NCI-H524 treated with DMSO at 0.1 percent for 48 hours (cell line): ENCODE data around the gene MATN1.

Experiments used
- DNase-seq: peaks from one replicate; lab custom pipeline; 2025; lab: John Stamatoyannopoulos, UW

The MATN1 gene

DNA sequence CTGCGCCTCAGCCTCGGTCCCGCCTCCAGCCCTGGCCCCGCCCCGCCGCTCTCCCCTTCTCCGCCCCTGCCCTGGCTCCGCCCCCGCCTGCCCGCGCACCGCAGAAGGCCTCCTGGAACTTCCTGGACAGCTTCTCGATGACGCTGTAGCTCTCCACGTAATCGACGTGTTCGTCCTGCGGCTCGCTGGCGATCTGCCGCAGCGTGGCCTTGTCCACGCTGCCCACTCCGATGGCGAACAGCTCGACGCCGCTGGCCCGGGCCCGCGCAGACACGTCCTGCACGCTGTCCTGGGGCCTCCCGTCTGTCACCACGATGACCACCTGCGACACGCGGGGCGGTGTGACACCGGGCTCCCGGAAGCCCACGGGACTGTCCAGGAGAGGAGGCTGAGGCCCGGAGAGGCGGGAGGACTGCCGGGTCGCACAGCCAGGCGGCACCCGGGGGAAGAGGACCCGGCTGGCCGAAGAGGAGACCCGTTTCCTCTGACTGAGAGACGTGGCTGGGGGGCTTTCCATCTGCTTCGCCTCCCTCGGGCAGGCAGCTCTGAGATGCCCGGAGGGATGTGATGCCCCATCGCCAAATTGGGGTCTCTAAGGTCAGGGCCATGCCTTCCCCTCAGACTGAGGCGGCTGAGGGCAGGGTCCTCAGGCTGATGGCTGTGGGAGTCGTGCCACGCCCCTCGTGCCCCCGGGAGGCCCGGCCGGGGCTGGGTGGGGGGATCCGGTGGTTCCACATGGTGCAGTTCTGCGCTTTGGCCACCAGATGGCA is 4.6 kb downstream of the MATN1 start:
- DNase-seq, result no peak

DNA sequence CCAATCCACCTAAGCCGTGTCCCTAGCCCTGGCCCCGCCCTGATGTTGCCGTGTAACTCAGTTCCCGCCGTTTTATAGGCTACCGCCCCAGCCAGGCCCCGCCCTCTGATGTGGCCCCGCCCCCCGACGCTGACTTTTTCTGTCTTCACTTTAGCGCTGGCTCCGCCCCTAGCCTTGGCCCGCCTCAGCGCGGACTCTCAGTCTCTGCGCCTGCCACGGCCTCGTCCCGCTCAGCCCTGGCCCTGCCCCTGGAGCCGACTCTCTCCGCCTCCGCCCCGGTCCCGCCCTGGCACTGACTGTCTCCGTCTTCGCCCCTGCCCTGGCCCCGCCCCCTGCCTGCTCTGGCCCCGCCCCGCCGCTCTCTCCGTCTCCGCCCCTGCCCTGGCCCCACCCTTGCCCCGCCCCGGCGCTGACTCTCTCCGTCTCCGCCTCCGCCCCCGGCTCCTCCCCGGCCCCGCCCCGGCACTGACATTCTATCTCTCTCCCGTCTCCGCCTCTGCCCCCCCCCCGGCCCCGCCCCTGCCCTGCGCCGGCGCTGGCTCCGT is 5.2 kb downstream of the MATN1 start:
- DNase-seq, result peak; percentile 83

DNA sequence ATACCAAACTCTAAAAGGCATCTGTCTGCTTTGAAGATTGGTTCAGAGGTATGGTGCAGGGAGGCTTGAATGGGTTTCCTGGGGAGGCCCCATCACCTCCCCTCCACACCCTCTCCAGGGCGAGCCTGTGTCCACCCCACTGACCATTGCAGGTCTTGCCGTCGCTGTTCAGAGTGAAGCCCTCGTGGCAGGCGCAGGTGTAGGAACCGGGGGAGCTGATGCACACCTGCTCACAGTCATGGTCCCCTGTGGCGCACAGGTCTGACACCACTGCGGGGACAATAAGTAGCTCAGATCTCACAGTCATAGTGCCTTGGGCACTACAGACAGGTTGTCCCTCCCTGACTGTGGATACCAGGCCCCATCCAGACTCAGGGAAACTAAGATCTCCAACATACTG is 6.7 kb downstream of the MATN1 start:
- no peak for DNase-seq

DNA sequence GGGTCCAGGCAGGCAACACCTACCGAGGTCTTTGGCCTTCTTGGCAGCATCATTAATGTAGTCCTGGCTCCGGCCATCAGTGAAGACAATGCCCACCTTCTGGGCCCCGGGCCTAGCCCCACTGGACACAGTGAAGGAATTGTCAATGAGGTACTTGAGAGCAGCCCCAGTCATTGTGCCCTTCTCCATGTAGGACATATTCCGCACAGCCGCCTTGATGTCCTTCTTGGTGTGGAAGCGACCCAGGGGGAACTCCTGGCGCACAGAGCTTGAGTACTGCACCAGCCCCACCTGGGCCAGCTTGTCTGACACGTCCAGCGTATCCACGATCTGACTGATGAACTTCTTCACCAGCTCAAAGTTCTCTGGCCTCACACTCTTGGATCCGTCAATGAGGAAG is 7.5 kb downstream of the MATN1 start:
- DNase-seq, result no peak

DNA sequence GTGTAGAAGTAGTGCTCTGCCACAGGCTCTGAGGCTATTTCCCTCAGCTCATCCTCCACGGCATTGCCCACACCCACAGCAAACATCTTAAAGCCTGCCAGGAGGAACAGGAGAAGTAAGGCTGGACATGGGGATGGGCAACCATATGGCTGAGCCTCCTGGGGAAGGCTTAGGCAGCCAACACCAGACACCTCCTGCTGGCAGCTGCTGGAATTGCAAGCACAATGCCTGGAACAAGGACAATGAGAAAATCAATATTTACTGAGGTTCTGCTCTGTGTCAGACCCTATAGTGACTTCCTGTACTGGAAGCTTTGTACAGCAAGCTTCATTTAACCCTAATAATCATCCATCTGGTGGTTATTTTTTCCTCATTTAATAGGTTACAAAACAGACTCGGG is 8.2 kb downstream of the MATN1 start:
- no peak for DNase-seq

DNA sequence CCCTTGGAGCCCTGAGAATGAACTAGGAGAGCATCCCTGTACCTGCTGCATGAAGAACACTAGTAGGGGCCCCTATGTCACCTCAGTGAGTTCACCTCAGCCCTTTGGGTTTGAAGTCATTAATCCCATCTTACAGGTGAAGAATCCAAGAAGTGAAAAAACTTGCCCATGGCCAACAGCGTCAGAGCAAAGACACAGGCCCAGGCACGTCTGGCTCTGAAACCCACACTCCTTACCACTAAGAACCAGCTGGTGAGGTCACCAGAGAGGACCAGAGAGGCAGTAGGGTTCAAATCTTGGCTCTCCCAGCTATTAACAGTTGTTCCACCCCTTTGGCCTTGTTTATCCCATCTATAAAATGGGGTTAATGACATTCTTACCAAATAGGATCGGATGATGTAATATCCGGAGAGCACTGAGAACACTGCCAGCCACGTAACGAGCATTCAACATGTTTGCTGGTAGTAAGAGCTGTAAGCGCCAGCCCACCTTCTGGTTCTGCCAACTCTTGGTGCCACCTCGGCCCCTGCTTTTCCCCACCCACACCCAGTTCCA is 8.8 kb downstream of the MATN1 start:
- no peak for DNase-seq

DNA sequence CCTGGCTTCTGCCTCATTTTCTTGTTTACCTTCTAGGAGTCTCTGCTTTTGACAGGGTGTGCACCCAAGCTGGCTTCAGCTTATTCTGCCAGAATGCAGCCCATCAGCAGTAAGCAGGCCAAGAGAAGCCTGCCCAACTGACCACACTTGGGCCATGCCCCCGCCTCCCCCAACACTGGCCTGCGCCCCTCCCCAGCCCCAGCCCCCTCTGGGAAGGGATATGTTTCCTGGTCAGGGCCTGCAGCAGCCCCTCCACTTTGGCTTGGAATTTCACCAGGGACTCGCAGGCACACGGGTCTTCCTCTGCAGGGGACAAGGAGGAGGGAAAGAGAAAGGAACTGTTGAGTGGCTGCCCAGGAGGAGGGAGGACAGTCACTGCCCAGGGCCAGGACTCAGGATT is 9.4 kb downstream of the MATN1 start:
- DNase-seq, result no peak

DNA sequence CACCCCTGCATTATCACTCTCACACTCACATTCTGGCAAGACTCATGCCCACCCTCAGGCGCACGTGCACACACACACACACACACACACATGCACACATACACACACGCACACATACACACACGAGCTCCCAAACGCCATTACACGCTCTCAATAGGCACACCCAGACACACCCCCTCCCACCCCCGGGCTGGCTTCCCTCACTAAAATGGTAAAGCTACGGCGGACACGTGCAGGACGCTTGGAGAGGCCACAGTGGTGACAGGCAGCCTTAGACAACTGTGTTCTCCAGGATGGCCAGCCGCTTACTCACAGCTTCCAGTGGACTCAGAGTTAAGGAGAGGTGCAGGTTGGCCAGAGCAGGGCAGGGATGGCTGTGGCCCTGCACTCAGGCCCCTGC is 10.1 kb downstream of the MATN1 start:
- DNase-seq, result no peak

DNA sequence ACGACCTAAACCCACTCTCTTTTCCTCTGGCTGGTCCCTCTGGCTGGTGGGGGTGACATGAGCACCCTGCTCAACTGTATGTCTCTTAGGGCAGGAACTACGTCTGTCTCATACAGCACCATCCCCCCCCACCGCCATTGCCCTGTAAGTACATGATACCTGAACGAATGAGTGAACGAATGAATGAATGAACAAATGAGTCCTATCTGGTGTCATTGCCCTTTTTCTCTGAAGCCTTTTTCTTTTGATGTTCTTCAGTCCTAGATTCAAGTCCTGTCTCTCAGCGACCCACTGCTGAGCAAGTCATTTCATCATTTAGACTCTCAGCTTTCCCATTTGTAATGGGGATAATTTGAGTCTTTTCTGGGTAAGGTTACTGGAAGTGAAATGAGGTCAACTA is 10.8 kb downstream of the MATN1 start:
- no peak for DNase-seq

DNA sequence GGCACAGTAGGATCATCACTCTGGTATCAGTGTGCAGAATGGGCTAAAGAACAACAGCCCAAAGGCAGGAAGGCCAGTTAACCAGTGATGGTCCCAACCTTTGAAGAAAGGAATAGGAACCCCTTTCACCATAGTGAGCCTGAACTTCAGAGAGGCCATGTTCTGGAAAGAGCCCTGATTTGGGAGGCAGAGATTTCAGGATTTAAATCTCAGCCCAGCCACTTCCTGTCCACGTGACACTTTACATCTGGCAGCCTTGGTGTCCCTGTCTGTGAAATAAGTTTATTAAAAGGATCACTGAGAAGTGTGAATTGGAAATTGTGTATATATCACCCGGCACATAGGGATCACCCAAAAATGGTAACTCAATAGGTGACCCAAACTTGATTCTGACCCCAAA is 13.0 kb downstream of the MATN1 start:
- DNase-seq, result no peak

DNA sequence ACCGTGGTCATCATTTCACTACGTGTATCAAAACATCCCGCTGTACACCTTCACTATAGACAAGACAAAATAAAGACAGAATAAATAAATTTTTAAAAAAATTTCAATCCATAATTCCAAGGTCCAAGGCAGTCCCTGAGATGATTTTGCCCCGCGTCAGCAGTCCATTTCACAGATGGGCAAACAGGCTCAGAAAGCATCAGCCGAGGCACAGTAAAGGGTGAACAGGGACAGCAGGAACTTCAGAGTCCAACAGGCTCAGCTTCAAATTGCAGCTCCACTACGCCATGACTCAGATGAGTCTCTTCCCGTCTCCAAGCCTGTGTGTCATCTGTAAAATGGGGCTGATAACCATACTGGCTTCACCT is 15.0 kb downstream of the MATN1 start:
- DNase-seq, result no peak

DNA sequence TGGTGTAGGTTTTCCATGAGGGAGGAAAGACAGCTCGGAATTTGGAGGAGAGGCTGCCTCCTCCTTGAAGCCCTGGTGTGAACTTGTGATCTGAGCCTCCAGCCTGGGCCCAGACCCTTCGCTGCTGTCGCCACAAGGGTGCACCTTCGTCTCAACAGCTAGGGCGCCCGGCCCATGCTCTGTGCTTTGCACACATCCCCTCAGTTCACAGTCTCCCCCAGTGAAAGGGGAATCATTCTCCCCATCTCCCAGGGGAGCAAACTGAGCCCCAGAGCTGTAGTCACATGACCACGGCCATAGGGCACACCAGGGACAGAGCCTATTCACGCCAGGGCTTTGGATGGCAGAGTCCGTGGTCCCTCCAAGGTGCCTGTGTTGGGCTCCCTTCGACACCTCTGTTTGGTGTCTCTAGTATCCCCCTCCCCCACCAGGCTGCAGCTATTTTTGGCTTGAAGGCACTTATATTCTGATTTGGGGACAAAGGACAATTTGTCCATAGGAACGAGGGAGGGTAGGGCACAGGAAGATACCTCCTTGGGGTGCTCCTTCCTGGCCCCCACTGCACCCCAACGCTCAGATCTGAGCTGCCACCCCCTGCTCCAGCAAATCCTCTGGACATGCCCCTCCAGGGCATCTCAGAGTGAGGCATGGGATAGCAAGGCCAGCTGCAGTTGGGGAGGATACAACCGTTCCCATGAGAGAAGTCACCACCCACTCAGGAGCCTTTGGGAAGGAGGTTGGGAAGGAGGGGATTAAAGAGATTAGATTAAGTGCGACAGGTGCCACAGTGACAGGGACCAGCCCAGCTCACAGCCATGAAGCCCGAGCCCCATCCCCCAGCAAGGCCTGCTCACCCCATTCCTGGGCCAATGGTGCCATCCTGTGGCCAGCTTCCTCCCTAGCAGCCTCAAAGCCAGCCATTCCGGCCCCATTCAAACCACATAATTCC is 15.7 kb downstream of the MATN1 start:
- DNase-seq, result peak; percentile 83

DNA sequence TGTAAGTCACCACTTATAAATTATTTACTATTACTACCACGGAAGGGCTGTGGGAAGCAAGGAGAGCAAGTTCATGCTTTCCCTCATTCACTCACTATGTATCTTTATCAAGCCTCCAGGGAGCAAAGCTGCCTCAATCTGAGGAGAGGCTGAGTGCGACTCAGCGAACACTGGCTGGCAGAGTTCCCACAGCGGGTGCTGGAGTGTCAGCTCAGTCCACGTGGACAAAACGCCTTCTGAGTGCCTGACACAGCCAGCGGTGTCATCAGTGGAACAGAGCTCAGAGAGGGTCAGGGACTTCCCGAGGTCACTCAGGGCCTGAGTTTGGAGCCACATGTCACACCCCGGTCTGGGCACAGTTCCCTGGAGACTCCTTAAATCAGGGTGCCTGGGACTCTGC is 16.9 kb downstream of the MATN1 start:
- peak; percentile 17 for DNase-seq

DNA sequence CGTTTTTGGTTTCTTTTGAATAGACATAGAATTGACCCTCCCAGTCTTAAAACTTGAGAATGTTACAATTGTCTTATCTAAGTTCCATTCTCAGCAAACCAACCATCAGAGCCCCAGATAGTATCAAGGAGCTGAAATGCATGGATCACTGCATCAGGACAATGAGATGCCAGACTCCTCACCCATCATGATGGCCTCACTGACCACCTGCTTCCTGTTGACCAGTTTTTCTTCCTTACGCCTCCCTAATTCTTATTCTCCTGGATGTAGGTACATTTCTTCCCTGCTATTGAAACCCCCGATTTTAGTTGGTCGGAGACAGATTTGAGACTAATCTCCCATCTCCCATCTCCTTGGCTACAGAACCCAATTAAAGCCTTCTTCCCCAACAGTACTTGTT is 17.7 kb downstream of the MATN1 start:
- DNase-seq, result no peak

DNA sequence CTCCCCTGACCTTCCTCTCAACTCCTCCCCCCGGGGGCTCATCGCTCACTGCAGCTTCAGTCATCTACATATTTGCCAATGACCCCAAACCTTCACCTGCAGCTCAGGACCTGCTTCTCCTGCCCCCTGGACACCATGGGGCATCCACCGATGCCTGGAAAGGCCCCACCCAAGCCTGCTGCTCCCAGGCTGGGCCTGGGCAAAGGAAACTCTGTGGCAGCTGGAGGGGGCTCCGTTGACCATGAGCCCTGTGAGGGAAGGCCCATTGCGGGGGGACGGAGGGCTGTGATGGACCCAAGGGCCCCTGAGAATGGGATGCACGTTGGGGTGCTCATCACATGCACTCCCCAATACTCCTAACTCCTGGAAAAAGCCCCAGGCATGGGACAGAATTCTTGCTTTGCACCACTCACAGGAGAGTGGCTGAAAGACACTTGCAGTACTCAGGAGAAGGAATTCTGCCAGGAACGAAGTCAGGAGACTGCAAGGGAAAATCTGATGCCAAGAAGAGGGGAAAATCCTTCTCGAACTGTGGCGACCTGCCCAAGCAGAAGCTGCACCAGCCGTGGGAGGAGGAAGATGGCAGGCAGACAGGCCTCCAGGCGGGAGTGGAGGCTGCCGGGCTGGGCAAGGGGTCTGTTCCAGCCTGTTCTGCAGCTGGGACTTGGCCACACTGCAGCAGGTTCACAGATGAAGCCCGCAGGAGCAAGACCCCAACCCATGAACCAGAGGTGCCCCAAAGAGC is 18.4 kb downstream of the MATN1 start:
- DNase-seq, result no peak

DNA sequence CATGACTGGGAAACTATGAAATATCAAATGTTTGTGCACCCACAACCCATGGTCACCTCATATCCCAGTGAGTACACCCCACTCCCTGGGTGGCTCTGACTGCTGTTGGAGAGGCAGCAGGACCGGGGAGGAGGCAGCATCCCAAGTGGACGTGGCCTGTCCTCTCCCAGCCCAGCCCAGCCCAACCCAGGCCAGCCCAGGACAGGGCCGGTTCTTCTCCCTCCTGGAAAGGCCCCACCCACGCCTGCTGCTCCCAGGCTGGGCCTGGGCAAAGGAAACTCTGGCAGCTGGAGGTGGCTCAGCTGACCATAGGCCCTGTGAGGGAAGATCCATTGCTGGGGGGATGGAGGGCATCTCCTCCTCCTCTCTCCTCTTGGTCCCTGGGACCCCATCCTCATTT is 19.1 kb downstream of the MATN1 start:
- DNase-seq, result no peak

DNA sequence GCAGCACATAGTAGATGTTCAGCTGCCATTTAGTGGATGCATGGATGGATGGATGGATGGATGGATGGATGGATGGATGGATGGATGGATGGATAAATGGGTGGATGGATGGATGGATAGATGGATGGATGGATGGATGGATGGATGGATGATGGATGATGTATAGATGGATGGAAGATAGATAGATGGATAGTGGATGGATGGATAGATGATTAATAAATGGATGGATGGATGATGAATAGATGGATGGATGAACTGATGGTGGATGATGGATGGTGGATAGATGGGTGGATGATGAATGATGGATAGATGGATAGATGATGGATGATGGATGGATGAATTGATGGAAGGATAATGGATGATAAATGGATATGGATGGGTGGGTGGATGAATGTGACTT is 20.6 kb downstream of the MATN1 start:
- DNase-seq, result no peak

DNA sequence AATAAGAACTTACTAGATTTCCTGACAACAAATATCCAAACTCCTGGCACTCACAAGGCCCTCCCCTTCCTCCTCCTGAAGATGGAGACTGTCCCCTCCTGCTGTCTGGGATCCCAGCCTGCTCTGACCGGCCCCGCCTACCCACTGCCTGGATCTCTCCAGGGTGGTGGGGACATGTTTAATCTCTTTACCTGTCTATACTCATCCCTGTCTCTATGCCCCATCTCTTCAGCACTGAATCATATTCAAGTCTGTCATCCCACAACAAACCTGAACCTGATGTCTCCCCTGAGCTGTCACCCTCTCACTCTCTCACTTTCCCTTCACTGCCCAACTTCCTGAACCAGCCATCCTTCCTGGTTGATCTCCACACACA is 22.1 kb downstream of the MATN1 start:
- no peak for DNase-seq

DNA sequence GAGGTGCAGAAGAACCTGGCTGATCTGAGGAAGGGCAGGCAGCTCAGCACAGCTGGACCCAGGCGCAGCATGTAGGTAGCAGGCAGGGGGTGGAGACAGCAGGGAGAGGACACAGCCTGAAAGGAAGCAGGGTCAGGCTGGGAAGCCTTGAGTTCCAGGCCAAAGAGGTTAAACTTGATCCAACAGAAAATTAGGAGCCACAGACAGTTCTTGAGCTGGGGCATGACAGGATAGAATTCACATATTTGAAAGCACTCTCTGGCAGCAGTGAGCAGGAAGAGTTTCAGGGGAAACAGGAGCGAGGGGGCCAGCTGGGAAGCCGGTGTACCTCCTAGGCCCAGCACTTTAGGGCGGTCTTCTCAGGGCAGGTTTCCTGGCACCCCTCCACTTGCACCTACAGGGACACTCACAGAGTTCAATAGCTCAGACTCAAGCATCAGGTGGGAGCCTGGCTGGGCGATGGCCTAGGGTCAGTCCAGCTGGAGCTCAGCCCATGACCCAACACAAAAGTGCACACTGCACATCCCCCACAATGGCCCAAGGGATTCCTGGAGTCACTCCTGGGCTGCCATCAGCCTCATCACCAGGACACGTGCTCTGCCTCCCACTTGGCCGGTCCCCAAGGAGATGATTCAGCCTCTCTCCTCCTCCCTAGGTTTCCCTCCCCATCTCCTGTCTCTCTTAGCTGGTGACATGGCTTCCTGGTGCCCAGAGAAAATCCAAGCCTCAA is 22.7 kb downstream of the MATN1 start:
- DNase-seq, result no peak

DNA sequence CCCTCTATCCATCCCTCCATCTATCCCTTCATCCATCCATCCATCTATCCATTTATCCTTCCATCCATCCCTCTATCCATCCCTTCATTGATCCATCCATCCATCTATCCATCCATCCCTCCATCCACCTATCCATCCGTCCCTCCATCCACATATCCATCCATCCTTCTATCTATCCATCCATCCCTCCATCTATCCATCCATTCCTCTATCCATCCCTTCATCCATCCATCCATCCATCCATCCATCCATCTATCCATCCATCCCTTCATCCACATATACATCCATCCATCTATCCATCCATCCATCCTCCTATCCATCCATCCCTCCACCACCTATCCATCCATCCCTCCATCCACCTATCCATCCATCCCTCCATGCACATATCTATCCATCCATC is 23.6 kb downstream of the MATN1 start:
- no peak for DNase-seq

DNA sequence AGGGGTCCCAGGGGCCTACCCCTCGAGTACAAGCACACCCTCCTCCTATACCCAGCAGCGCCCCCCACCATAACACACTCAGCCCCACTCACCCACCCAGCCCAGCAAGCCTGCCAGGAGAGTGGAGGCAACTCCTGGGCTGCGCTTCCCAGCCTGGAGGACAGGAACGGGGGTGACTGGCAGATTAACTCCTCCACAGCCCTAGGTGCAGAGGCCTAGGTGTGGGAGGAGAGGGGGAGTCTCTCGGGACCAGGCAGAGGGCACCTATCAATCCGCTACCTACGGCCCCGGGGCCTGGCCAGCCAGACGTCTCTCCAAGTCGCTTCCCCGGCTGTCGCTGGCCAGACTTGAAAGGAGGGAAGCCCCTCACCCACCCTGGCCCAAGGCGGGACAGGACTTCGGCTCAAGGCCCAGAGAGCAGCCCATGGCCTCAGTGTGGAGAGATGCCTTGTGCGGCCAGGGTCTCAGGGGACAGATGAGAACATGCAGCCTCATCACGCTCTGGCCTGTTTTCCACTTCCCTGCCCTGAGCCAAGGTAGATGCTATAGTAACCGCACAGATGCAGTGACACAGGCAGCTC is 24.9 kb downstream of the MATN1 start:
- no peak for DNase-seq
